K562 (cell line): ENCODE measurements around the gene PRSS56. TPM values are rescaled to one million over a fixed set of nuclear protein-coding genes. Genes with fewer than 3 reads are reported as not detected.

ENCODE experiments used
- ATAC-seq: fragments of 200-7000 bp; cut with Tn5 transposase; 3 replicates; pipeline ENCODE4 v1.9.1; 2020; ENCODE audit warnings: moderate library complexity
- BruUV-seq: library from RNA; stranded (reverse); fragments of 400-500 nt; replicated peaks from 2 replicates; lab custom pipeline; 2021; lab: Mats Ljungman, UMichigan
- CTCF ChIA-PET: fragments of 300-600 bp; formaldehyde crosslinking; extraction: SDS; loops from one replicate; lab custom pipeline; 2021; ENCODE audit warnings: low intra/inter-chr PET ratio; lab: Yijun Ruan, JAX
- POLR2A ChIA-PET: fragments of 300-600, 350-650 bp; sonication (Branson Sonifier 250); formaldehyde crosslinking; extraction: SDS; loops from one replicate; lab custom pipeline; 2021; ENCODE audit warnings: antibody characterized with exemption, inconsistent platforms; lab: Yijun Ruan, JAX
- DNase-seq, 4 experiments: peaks; one replicate each; pipeline versions ENCODE4 v3.0.0 to v3.0.0-alpha.2; 2011 to 2018; ENCODE audit warnings: low spot score in 3 of 4, mixed read lengths in 3 of 4; ENCODE audit errors: extremely low read depth in 1 of 4
- FAIRE-seq: peaks from 2 replicates; lab custom pipeline; 2011; peaks lifted over from hg19 to GRCh38; lab: Jason Lieb, UNC
- H2AFZ ChIP-seq: 2 replicates; pipeline ENCODE4 v1.6.0; 2011; ENCODE audit warnings: low read depth, low read length, control low read depth, inconsistent platforms
- H3K27ac ChIP-seq: fragments of 200-600 bp; 3 replicates; pipeline ENCODE4 v1.8.0; 2011; ENCODE audit warnings: low read depth, mild to moderate bottlenecking, control low read depth, inconsistent platforms, low read length, moderate library complexity, mixed read lengths; ENCODE audit errors: extremely low read depth
- H3K27me3 ChIP-seq, 2 experiments: fragments of 300-600 bp in 1 of 2; 2 replicates in 1 of 2; 3 replicates in 1 of 2; pipeline versions ENCODE4 v1.6.0 to v1.8.0; 2011; ENCODE audit warnings: inconsistent platforms in 2 of 2, low read length in 2 of 2, mild to moderate bottlenecking in 1 of 2, mixed read lengths in 1 of 2, moderate library complexity in 1 of 2; ENCODE audit not compliant: control insufficient read depth in 2 of 2, insufficient read depth in 2 of 2
- H3K36me3 ChIP-seq: fragments of 300-600 bp; 3 replicates; pipeline ENCODE4 v1.8.0; 2011; ENCODE audit warnings: mild to moderate bottlenecking, low read length, inconsistent platforms; ENCODE audit not compliant: control insufficient read depth, insufficient read depth
- H3K4me1 ChIP-seq, 2 experiments: fragments of 200-600 bp in 1 of 2; replicated peaks in 1 of 2; 2 replicates in 1 of 2; 3 replicates in 1 of 2; pipeline versions ENCODE4 v1.5.1 to v1.8.0; 2011; ENCODE audit warnings: inconsistent platforms in 2 of 2, low read length in 2 of 2, mild to moderate bottlenecking in 1 of 2, mixed read lengths in 1 of 2, moderate library complexity in 1 of 2; ENCODE audit not compliant: control insufficient read depth in 2 of 2, insufficient read depth in 2 of 2
- H3K4me2 ChIP-seq: 2 replicates; pipeline ENCODE4 v1.6.1; 2011; ENCODE audit warnings: low read length, control low read depth, inconsistent platforms, mixed read lengths; ENCODE audit not compliant: insufficient read depth
- H3K4me3 ChIP-seq: fragments of 200-600 bp; sonication (generic), shearing (Covaris generic); 2 replicates; pipeline ENCODE4 v1.5.1; 2016; ENCODE audit warnings: control low read depth, inconsistent platforms
- H3K79me2 ChIP-seq: fragments of 200-600 bp; 3 replicates; pipeline ENCODE4 v1.8.0; 2011; ENCODE audit warnings: low read length, inconsistent platforms; ENCODE audit not compliant: control insufficient read depth, insufficient read depth
- H3K9ac ChIP-seq, 2 experiments: 2 replicates each; pipeline versions ENCODE4 v1.6.0 to v1.6.1; 2011; ENCODE audit warnings: low read depth in 2 of 2, low read length in 2 of 2, control low read depth in 1 of 2, inconsistent platforms in 1 of 2, mild to moderate bottlenecking in 1 of 2, mixed read lengths in 1 of 2; ENCODE audit not compliant: insufficient read depth in 1 of 2
- H3K9me1 ChIP-seq: one replicate; pipeline ENCODE4 v1.6.0; 2011; ENCODE audit warnings: inconsistent platforms, mild to moderate bottlenecking, low read length, moderate library complexity; ENCODE audit not compliant: control insufficient read depth, insufficient read depth
- H3K9me3 ChIP-seq: replicated peaks from 2 replicates; pipeline ENCODE4 v1.5.1; 2011; ENCODE audit warnings: low read depth, low read length, inconsistent platforms; ENCODE audit not compliant: control insufficient read depth, insufficient read depth
- H4K20me1 ChIP-seq: replicated peaks from 2 replicates; pipeline ENCODE4 v1.6.1; 2011; ENCODE audit warnings: low read length, inconsistent platforms, mixed read lengths; ENCODE audit not compliant: control insufficient read depth, insufficient read depth
- CBFA2T2 ChIP-seq: fragments of 450-650 bp; conservative IDR thresholded peaks from 2 replicates; pipeline ENCODE4 v1.6.1; 2017; ENCODE audit warnings: mild to moderate bottlenecking
- IRF1 ChIP-seq: sonication (generic); formaldehyde crosslinking; IDR thresholded peaks from 2 replicates; pipeline ENCODE4 v1.8.0; 2022; ENCODE audit warnings: missing genetic modification reagents, mild to moderate bottlenecking, borderline replicate concordance
- SMAD1 ChIP-seq: fragments of 150-350 bp; IDR thresholded peaks from 2 replicates; pipeline ENCODE4 v1.6.1; 2014; ENCODE audit warnings: low read length, low read depth; ENCODE audit not compliant: partially characterized antibody
- TEAD2 ChIP-seq: fragments of 450-650 bp; IDR thresholded peaks from 2 replicates; pipeline ENCODE4 v1.6.1; 2016; ENCODE audit warnings: missing genetic modification characterization, control low read depth, missing compliant biosample characterization
- ZBTB7A ChIP-seq: IDR thresholded peaks from 2 replicates; pipeline ENCODE4 v1.6.1; 2011; ENCODE audit warnings: low read depth, mild to moderate bottlenecking, low read length, moderate library complexity, borderline replicate concordance; ENCODE audit not compliant: control insufficient read depth
- ZNF263 ChIP-seq: sonication (generic); formaldehyde crosslinking; IDR thresholded peaks from 2 replicates; pipeline ENCODE4 v1.8.0; 2022; ENCODE audit warnings: mild to moderate bottlenecking, missing genetic modification reagents, borderline replicate concordance
- ZSCAN29 ChIP-seq: fragments of 450-650 bp; IDR thresholded peaks from 2 replicates; pipeline ENCODE4 v1.6.1; 2017
- ZSCAN32 ChIP-seq: fragments of 450-650 bp; formaldehyde crosslinking; IDR thresholded peaks from 2 replicates; pipeline ENCODE4 v1.4.0; 2020; ENCODE audit warnings: mild to moderate bottlenecking, moderate library complexity
- WGBS: fragments of 100-300 bp; shearing (Covaris generic); methylation state at CpG from one replicate; pipeline ENCODE4 v1.1.6; 2016; ENCODE audit warnings: low coverage, mixed read lengths; ENCODE audit not compliant: insufficient coverage; ENCODE audit errors: missing lambda C conversion rate; 5-methylcytosine and 5-hydroxymethylcytosine counted together
- in situ Hi-C: fragments of 300-500 bp; cut with MboI; formaldehyde crosslinking; loops from 4 replicates; pipeline ENCODE4 v1.15.0; 2018; ENCODE audit warnings: inconsistent platforms, mixed read lengths
- intact Hi-C: fragments of 100-400 bp; cut with micrococcal nuclease; formaldehyde crosslinking; loops from 2 replicates; pipeline ENCODE4 v1.14.2; 2022
- polyA plus RNA-seq, 8 experiments: library from polyadenylated mRNA; depleted of rRNA in 4 of 8; stranded (reverse) in 5 of 8; unstranded in 3 of 8; fragments of >200 nt; fragmentation: Nextera tagmentation in 2 of 8; fragmentation: Illumina TruSeq in 1 of 8; extraction: Ambion mirVana in 2 of 8; extraction: Trizol in 1 of 8; gene quantifications; 2 replicates each; pipeline versions ENCODE4 v1.2.1 to v1.2.3, GENCODE V29; 2011 to 2014; ENCODE audit warnings: inconsistent platforms in 1 of 8, missing spikeins in 1 of 8
- total RNA-seq, 7 experiments: library from RNA; depleted of rRNA in 6 of 7; stranded (reverse); fragments of >200 nt in 6 of 7; fragmentation: Illumina TruSeq in 2 of 7; extraction: Trizol in 2 of 7; gene quantifications; 2 replicates each; pipeline versions ENCODE4 v1.2.1 to v1.2.3, GENCODE V29; 2011 to 2021; ENCODE audit warnings: low replicate concordance in 1 of 7

The PRSS56 gene
- total and polyA plus RNA-seq, 9 of the 15 experiments (the other 6 are each of a cell fraction or from before 2014, with no cell fraction given), result not detected

- no peaks in the 10 kb centered on the region for H3K79me2 ChIP-seq
- H3K27me3 ChIP-seq, result peaks cover 0 to 33% of the 10 kb centered on the region in 2 experiments; a peak in 2 of 5 replicates
- H3K9me3 ChIP-seq, result no peaks in the 10 kb centered on the region
- H3K9me1 ChIP-seq, result no peaks in the 10 kb centered on the region
- no peak overlapping the region for H3K4me3 ChIP-seq
- H3K27ac ChIP-seq, result no peak overlapping the region
- ChIA-PET POLR2A (no interaction called here), CTCF (no interaction called here)
- BruUV-seq, result no TSS peak
- TF ChIP-seq IRF1 (no peak), ZSCAN29 (no peak)
- DNase-seq (no peak), ATAC-seq (no peak), FAIRE-seq (no peak)
- H3K9ac ChIP-seq, result no peak overlapping the region
- intact Hi-C loops (no loop called here), in situ Hi-C loops (no loop called here)
- 1% methylated on average over 13 of the region's 20 CpGs for WGBS
- no peaks in the 10 kb centered on the region for H3K36me3 ChIP-seq
- H2AFZ ChIP-seq, result no peak overlapping the region
- H4K20me1 ChIP-seq, result no peaks in the 10 kb centered on the region
- H3K4me2 ChIP-seq, result no peak overlapping the region
- H3K4me1 ChIP-seq, result no peaks in the 10 kb centered on the region
Observed at GRCh38 chr2:232496501-232497270, 23.5 kb upstream of the PRSS56 start.

GRCh38 chr2:232497348-232497747, 22.8 kb upstream of the PRSS56 start:
- Histone ChIP-seq H3K27me3 (peaks cover 0 to 33% of the 10 kb centered on the region in 2 experiments; a peak in 2 of 5 replicates), H3K79me2 (no peaks in the 10 kb centered on the region), H3K9me1 (no peaks in the 10 kb centered on the region), H4K20me1 (no peaks in the 10 kb centered on the region), H3K4me1 (peaks cover 0 to under 1% of the 10 kb centered on the region in 2 experiments; a peak in 1 of 5 replicates), H3K4me3 (no peak overlapping the region), H3K27ac (no peak overlapping the region), H3K9me3 (no peaks in the 10 kb centered on the region), H3K9ac (no peak overlapping the region), H3K4me2 (no peak overlapping the region), H2AFZ (no peak overlapping the region), H3K36me3 (no peaks in the 10 kb centered on the region)
- intact Hi-C loops, result no loop called here
- ChIA-PET POLR2A (no interaction called here), CTCF (no interaction called here)
- ATAC-seq, result no peak
- FAIRE-seq, result no peak
- TF ChIP-seq SMAD1 (no peak), TEAD2 (tag) (no peak), ZBTB7A (no peak), ZNF263 (CRISPR knock-in tag) (no peak), CBFA2T2 (no peak), ZSCAN32 (CRISPR knock-in tag) (no peak)
- BruUV-seq, result no TSS peak
- 4% methylated on average over 9 of the region's 13 CpGs for WGBS
- DNase-seq, result no peak
- in situ Hi-C loops, result no loop called here
